Measurements from ENCODE around the gene OR56A1.

GRCh38 chr11:6077723-6078122 lies 47.2 kb upstream of the OR56A1 start:
- TF ChIP-seq CTCF (IDR thresholded peaks at IDR 0.05) (no peak), POLR2A (IDR thresholded peaks at IDR 0.05) (no peak)

All from vagina (tissue), 2 donors.